Umbilical cord (tissue), 2 donors: ENCODE results near the gene ALG12. TPM values are rescaled to one million over a fixed set of nuclear protein-coding genes. Genes with fewer than 3 reads are reported as not detected.

Experiments used
- DNase-seq: peaks from one replicate; pipeline ENCODE4 v3.0.0-alpha.2; 2015; ENCODE audit warnings: low spot score
- total RNA-seq: library from RNA; depleted of rRNA; stranded (reverse); fragments of >200 nt; gene quantifications from one replicate; pipeline ENCODE4 v1.2.3, GENCODE V29; 2014; ENCODE audit warnings: low replicate concordance; ENCODE audit not compliant: insufficient read depth

The ALG12 gene
- total RNA-seq, 1 donor from 2014 or later, result 13.7 TPM

DNA sequence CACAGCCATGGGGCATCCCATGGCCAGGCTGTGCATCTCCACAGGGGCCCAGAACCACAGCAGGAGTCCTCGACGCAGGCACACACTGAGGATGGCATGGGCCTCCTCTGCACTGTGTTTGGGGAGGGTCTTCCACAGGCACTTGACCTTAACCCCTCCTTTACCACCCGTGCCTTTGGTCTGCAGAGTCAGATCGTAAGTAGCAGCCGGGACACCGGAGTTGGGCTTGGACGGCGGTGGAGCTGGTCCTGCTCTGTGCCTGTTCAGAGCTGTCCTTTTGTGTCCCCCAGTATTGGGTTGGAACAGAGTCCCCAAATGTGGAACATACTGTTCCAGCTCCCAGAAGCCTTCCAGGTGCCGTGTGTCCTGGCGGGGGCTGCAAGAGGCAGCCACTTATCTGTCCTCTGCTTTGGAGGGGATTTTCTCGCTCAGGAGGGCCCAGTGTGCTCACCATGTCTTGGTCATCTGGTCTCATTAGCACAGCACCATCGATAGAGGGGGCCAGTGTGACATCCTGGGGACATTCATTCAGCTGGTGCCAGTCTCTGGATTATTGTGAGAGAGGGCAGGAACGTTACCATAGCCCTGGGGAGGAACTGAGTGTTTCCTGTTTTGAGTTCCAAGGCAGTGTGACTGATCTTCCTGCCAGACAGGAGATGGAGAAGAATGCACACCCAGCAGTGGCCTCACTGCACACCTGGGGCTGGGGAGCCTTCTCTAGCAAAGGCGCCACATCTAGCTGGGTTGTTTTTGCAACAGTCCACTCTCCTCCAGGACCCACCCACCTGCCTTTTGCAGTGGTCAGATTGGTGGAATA lies 12.6 kb upstream of the ALG12 start:
- DNase-seq, result peak; percentile 74

- DNase-seq, result no peak
These were observed 11.8 kb upstream of the ALG12 start for GRCh38 chr22:49929994-49930575.

- no peak for DNase-seq
These were observed 11.2 kb upstream of the ALG12 start for GRCh38 chr22:49929211-49929979.

DNA sequence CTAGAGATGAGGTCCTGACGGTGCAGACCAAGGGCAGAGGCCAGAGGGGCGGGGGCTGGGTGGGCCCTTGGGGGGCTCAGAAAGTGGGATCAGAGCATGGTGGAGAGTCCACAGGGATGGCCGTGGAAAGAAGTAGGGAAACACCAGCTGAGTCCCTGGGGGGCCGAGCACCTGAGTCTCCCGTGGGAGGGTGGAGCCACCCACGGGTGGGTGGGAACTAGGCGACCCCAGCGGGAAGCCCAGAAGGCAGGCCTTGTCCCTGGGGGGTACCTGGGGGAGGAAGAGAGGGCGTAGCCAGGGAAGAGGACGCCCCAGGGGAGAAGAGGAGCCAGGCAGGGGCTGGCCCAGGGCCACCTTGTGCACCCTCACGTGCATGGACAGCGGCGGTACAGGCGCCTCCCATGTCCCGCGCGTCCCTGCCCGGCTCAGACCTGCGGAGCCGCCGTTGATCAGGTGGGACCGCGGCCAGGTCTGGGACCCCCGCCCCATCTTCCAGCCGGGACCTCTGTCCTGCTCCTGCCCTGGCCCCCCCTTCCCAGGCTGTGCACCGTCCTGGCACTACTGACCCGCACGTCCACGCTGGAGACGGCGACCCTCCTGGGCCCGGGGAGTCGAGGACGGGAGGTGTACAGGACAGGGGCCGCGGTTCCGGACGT lies 10.4 kb upstream of the ALG12 start:
- DNase-seq, result no peak

DNA sequence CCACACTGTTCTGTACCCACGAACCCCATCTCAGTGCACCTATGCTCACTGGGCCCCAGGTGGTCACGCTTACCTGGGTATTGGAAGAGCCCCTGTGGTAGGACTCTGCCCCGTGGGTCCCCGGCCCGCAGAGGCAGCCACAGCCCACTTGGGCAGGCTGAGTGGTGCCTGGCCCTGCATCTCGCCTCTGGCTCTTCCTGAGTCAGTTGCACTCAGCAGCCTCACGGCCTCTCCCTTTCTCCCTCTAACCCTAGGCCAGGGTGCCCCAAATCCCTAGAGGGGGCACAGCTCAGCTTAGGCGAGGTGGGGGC lies 9.9 kb upstream of the ALG12 start:
- DNase-seq, result no peak

DNA sequence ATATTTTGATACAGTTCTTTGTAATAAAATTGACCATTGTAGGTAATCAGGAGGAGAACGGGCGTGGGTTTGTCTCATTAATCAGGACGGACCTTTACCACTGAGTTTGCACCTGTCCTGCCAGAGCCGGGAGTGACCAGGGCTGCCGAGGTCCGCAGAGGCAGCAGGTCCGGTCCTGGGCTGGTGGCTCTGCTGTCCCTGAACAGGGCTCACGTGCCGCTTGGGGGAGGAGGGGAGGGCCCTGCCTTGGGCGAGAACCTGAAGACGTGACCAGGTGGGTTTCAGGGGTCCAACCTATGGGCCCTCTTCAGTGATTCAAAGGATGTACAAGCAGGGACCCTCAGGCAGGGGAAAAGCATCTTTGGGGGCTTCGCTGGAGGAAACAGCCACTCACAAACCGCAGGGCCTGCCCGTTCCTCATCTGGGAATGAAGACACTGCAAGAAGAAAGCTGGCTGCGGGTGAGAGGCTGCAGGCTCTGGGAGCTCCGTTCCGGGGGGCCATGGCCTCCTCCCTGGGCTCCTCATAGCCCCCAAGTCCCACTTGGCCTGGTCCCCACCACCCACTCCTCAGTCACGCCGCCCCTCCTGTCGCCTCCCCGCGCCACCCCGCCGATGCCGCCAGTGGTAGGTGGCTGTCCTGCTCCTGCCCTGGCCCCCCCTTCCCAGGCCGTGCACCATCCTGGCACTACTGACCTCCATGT lies 9.4 kb upstream of the ALG12 start:
- DNase-seq, result no peak

DNA sequence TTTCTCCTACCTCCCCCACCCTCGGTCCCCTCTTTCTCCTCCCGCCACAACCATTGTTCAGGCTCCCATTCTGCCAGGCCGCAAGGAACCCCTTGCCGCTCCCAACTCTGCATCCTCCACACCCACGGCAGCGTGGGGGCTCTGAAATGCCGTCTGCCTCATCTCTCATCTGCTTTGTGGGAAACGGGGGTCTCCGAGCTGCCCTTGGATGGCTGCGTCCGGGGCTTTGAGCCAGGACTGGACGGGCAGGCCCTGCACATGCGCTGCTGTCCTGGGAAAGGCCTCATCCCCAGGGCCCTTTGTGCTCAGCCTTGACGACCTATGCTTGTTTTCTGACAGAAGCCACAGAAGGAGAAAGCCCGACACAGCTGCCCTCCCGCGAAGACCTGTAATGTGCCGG lies 8.7 kb upstream of the ALG12 start:
- DNase-seq, result no peak

- DNase-seq, result no peak
These were observed 7.4 kb upstream of the ALG12 start for GRCh38 chr22:49925525-49926128.

- no peak for DNase-seq
These were observed 6.0 kb upstream of the ALG12 start for GRCh38 chr22:49924113-49924833.

DNA sequence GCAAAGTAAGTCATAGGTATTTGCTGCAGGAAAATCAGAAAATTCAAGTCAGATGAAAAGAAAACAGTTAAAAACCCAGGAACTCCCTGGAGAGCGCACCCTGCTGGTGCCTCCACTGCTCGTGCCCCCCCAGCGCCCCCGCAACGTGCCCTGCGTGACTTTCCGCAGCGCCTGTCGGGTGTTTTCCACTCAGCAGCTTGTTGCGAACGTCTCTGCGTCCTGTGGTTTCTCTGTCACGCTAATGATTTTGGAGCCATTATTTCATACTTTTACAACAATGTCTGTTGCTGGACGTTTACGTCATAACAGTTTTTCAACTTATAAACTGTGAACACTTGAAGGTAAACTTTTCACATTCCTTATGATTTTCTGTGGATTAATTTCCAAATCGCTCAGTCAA lies 5.2 kb upstream of the ALG12 start:
- no peak for DNase-seq

GRCh38 chr22:49922926-49923325 lies 4.7 kb upstream of the ALG12 start:
- no peak for DNase-seq

DNA sequence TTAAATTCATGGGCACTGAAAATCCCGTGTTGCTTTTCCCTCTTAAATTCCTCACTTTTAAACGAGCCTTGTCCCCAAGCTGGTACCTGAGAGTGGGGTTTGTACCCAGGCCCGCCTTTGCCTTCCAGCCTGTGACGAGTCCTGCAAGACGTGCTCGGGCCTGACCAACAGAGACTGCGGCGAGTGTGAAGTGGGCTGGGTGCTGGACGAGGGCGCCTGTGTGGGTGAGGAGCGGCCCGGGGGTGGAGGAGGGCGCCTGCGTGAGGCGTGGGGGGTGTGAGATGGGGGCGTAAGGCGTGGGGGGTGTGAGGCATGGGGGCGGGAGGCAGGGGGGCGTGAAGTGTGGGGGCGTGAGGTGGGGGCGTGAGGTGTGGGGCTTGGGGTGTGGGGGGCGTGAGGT lies 4.2 kb upstream of the ALG12 start:
- no peak for DNase-seq

GRCh38 chr22:49921508-49922278 lies 3.5 kb upstream of the ALG12 start:
- DNase-seq, result no peak

- no peak for DNase-seq
These were observed 2.6 kb upstream of the ALG12 start for GRCh38 chr22:49920859-49921258.

GRCh38 chr22:49918911-49919881 lies 958 bp upstream of the ALG12 start:
- DNase-seq, result no peak

GRCh38 chr22:49916831-49917230 lies 1.4 kb downstream of the ALG12 start:
- DNase-seq, result no peak

DNA sequence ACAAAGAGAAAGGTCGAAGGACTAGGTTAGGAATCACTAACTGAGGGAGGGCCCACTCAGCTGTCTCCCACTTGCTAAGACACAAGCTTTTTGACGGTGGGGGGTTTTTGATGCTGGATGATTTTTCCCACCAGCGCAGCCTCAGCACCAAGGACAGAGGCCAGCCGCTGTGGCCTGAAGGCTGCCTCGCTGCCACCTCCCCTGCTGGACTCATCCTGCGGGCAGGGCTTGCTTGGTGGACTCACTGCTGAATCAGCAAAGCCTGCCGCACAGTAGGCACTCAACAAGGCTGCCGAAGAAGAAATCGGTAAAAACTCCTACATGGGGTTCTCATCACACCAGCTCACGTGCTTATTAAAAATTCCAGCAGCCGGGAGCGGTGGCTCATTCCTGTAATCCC lies 2.6 kb downstream of the ALG12 start:
- DNase-seq, result no peak

DNA sequence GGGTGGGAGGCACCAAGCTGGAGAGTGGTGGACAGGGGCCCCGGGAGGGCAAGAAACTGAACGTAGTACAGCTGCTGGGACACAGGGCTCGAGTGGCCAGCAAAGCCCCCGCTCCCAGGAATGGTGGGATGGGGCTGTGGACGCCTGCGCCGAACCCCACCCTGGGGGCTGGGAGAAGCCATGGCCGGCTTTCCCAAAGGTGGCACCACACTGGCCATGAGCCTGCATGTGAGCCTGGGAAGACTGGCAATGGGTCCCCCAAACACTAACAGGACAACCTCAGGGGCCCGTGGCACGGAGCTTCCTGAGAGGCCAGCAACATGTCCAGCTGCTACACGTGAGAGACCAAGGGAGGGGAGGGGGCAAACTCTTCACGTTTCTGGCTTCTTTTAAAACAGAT lies 4.0 kb downstream of the ALG12 start:
- no peak for DNase-seq

GRCh38 chr22:49913446-49913845 lies 4.8 kb downstream of the ALG12 start:
- no peak for DNase-seq
